ENCODE results near the gene GUCA2B.

GRCh38 chr1:42170779-42171621, 17.8 kb downstream of the GUCA2B start:
- TF ChIP-seq CTCF (IDR thresholded peaks at IDR 0.05): no peak
- no peak for TF ChIP-seq POLR2A (IDR thresholded peaks at IDR 0.05)
- TF ChIP-seq POLR2AphosphoS5 (IDR thresholded peaks at IDR 0.05): no peak

Measured in stomach (tissue), 4 donors.